Caco-2 (cell line): Measurements from ENCODE around the gene GABRG3. TPM values are rescaled to one million over a fixed set of nuclear protein-coding genes. Genes with fewer than 3 reads are reported as not detected.

Experiments used
- BruUV-seq: library from RNA; stranded (reverse); fragments of 400-500 nt; replicated peaks from 2 replicates; lab custom pipeline; 2021; lab: Mats Ljungman, UMichigan
- CTCF ChIA-PET: fragments of 300-600 bp; sonication (Branson Sonifier 250); formaldehyde crosslinking; loops from one replicate; lab custom pipeline; 2022; ENCODE audit warnings: antibody characterized with exemption; lab: Charles Lee
- POLR2A ChIA-PET: fragments of 300-600 bp; sonication (Branson Sonifier 250); formaldehyde crosslinking; loops from one replicate; lab custom pipeline; 2022; ENCODE audit warnings: antibody characterized with exemption; lab: Charles Lee
- DNase-seq, 2 experiments: peaks; one replicate each; pipeline versions ENCODE4 v3.0.0 to v3.0.0-alpha.2; 2020 to 2022
- H3K27me3 ChIP-seq: replicated peaks from 2 replicates; pipeline ENCODE4 v1.6.0; 2011; ENCODE audit warnings: low read length; ENCODE audit not compliant: control insufficient read depth, insufficient read depth
- H3K36me3 ChIP-seq: 2 replicates; pipeline ENCODE4 v1.5.1; 2011; ENCODE audit warnings: low read length; ENCODE audit not compliant: control insufficient read depth, insufficient read depth
- H3K4me1 ChIP-seq: fragments of 250-450 bp; sonication (Bioruptor Pico); 2 replicates; pipeline ENCODE4 v1.5.1; 2020; ENCODE audit warnings: mild to moderate bottlenecking
- H3K4me3 ChIP-seq: 2 replicates; pipeline ENCODE4 v1.5.1; 2011; ENCODE audit warnings: low read depth, mild to moderate bottlenecking, control low read depth, low read length
- H3K9me3 ChIP-seq: fragments of 250-450 bp; sonication (Bioruptor Pico); 2 replicates; pipeline ENCODE4 v1.5.1; 2020; ENCODE audit warnings: mild to moderate bottlenecking, moderate library complexity
- H3K27ac Mint-ChIP-seq: one replicate; pipeline ENCODE4 v1.8.0; 2022; ENCODE audit warnings: mixed read lengths; ENCODE audit not compliant: unreplicated experiment
- H3K27me3 Mint-ChIP-seq: one replicate; pipeline ENCODE4 v1.8.0; 2022; ENCODE audit warnings: mixed read lengths; ENCODE audit not compliant: insufficient read depth, unreplicated experiment
- H3K36me3 Mint-ChIP-seq: one replicate; pipeline ENCODE4 v1.8.0; 2022; ENCODE audit warnings: mild to moderate bottlenecking, mixed read lengths; ENCODE audit not compliant: insufficient read depth, unreplicated experiment
- H3K4me1 Mint-ChIP-seq: one replicate; pipeline ENCODE4 v1.8.0; 2022; ENCODE audit warnings: low read depth, mixed read lengths; ENCODE audit not compliant: unreplicated experiment
- H3K4me3 Mint-ChIP-seq: one replicate; pipeline ENCODE4 v1.8.0; 2022; ENCODE audit warnings: mild to moderate bottlenecking, moderate library complexity, mixed read lengths; ENCODE audit not compliant: unreplicated experiment
- H3K9me3 Mint-ChIP-seq: one replicate; pipeline ENCODE4 v1.8.0; 2022; ENCODE audit warnings: mixed read lengths; ENCODE audit not compliant: unreplicated experiment
- intact Hi-C: fragments of 100-400 bp; cut with micrococcal nuclease; formaldehyde crosslinking; loops from one replicate; pipeline ENCODE4 v1.10.0; 2022; ENCODE audit not compliant: unreplicated experiment
- total RNA-seq: library from RNA; stranded (reverse); gene quantifications from 2 replicates; pipeline ENCODE4 v1.2.3, GENCODE V29; 2022
- TF ChIP-seq, protein P1 (sequence below), 2 experiments: fragments of 200-600 bp in 1 of 2; IDR thresholded peaks; 1 replicate in 1 of 2; 2 replicates in 1 of 2; pipeline versions ENCODE4 v1.5.1 to v1.8.0; 2011 to 2022; ENCODE audit warnings: antibody characterized with exemption in 1 of 2, control low read depth in 1 of 2, inconsistent platforms in 1 of 2, low read depth in 1 of 2, low read length in 1 of 2, mild to moderate bottlenecking in 1 of 2, moderate library complexity in 1 of 2; ENCODE audit not compliant: insufficient read depth in 1 of 2, severe bottlenecking in 1 of 2, unreplicated experiment in 1 of 2

The GABRG3 gene
- total RNA-seq, 1 experiment from 2014 or later = not detected

DNA sequence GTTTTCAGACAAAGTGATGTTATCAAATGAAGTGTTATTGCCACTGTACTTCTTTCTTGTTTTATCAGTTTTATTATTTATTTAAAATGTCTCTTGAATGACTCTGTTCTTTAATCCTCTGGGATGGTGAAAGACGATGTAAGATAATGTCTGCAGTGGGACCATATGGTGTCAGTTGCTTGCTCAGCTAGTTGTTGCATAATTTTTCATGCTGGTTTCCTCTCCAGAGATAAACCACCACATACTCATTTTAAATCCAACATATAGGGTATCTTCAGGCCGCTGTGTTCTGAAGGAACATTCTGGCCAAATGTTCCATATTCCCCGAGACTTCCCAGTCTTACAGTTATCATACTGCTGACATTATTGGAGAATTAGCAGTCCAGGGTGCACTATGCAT is 75.9 kb downstream of the GABRG3 start:
- BruUV-seq = no TSS peak
- H3K27me3 ChIP-seq = no peaks in the 10 kb centered on the region
- TF ChIP-seq, protein P1, sequence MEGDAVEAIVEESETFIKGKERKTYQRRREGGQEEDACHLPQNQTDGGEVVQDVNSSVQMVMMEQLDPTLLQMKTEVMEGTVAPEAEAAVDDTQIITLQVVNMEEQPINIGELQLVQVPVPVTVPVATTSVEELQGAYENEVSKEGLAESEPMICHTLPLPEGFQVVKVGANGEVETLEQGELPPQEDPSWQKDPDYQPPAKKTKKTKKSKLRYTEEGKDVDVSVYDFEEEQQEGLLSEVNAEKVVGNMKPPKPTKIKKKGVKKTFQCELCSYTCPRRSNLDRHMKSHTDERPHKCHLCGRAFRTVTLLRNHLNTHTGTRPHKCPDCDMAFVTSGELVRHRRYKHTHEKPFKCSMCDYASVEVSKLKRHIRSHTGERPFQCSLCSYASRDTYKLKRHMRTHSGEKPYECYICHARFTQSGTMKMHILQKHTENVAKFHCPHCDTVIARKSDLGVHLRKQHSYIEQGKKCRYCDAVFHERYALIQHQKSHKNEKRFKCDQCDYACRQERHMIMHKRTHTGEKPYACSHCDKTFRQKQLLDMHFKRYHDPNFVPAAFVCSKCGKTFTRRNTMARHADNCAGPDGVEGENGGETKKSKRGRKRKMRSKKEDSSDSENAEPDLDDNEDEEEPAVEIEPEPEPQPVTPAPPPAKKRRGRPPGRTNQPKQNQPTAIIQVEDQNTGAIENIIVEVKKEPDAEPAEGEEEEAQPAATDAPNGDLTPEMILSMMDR (IDR thresholded peaks at IDR 0.05; ENCODE audit: insufficient read depth in 1 of 2, low read depth in 1 of 2, low read length in 1 of 2, severe bottlenecking in 1 of 2, unreplicated experiment in 1 of 2) = no peak
- no peaks in the 10 kb centered on the region for H3K4me1 Mint-ChIP-seq
- H3K9me3 ChIP-seq = no peaks in the 10 kb centered on the region
- no peak for DNase-seq
- H3K27me3 Mint-ChIP-seq = peaks cover 26% of the 10 kb centered on the region
- no peaks in the 10 kb centered on the region for H3K36me3 Mint-ChIP-seq
- H3K9me3 Mint-ChIP-seq = no peaks in the 10 kb centered on the region
- H3K27ac Mint-ChIP-seq = no peak overlapping the region
- ChIA-PET CTCF (no interaction called here), POLR2A (no interaction called here)
- H3K4me3 Mint-ChIP-seq = no peak overlapping the region
- H3K4me3 ChIP-seq = no peak overlapping the region
- intact Hi-C loops = no loop called here
- H3K36me3 ChIP-seq = no peaks in the 10 kb centered on the region
- no peaks in the 10 kb centered on the region for H3K4me1 ChIP-seq

DNA sequence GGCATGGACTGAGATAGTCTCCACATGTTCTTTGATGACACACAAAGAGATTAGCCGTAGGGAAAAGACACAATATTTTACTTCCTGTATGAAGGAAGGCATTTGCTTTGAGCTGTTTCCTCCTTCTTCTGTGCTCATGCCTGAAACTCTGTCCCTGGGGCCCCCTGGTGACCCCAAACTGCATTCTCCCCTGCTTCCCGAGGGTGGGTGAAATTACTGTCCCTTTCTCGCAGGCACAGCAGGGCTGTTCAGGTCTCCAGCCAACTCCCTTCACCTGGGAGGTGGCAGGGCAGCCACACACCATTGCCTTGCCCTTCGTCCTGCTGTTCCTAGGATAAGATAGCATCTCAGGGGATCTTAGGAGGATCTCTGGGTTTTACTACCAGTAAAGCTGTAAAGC is 79.2 kb downstream of the GABRG3 start:
- POLR2A ChIA-PET = no interaction called here
- no peak overlapping the region for H3K4me3 ChIP-seq
- Mint-ChIP-seq H3K9me3 (no peaks in the 10 kb centered on the region), H3K27ac (no peak overlapping the region), H3K4me3 (no peak overlapping the region), H3K4me1 (no peaks in the 10 kb centered on the region), H3K27me3 (peaks cover 19% of the 10 kb centered on the region), H3K36me3 (no peaks in the 10 kb centered on the region)
- no peaks in the 10 kb centered on the region for H3K4me1 ChIP-seq
- H3K9me3 ChIP-seq = no peaks in the 10 kb centered on the region
- TF ChIP-seq, protein P1 (IDR thresholded peaks at IDR 0.05; ENCODE audit: insufficient read depth in 1 of 2, low read depth in 1 of 2, low read length in 1 of 2, severe bottlenecking in 1 of 2, unreplicated experiment in 1 of 2) = no peak
- no peaks in the 10 kb centered on the region for H3K36me3 ChIP-seq
- no peaks in the 10 kb centered on the region; the same call in 1 of the 2 replicates for H3K27me3 ChIP-seq
- CTCF ChIA-PET = interaction anchor here (1.3 kb wide), 1 partner anchor 10 kb away, joined by 6 read pairs; no protein-coding TSS in a partner anchor
- no peak for DNase-seq
- BruUV-seq = no TSS peak
- intact Hi-C loops = no loop called here

DNA sequence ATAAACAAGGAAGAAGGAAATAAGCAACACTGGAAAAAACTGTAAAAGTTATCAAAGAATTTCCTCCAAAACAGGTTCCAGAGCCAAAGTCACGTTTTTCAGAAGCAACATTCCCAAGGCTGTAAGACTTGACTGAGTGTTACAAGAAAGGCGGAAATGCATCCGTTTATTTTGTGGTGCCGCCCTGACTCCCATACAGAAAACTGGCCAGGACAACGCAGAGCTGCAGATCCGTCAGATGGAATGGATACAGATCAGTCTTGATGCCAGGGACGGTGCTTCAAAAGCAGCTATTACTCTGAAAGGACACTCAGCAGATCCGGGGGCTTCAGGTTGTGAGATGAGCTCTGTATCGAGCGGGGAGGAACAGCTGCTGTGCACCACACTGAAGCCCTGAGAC is 83.4 kb downstream of the GABRG3 start:
- no peak overlapping the region for H3K27ac Mint-ChIP-seq
- no peaks in the 10 kb centered on the region for H3K4me1 Mint-ChIP-seq
- TF ChIP-seq, protein P1 (IDR thresholded peaks at IDR 0.05; ENCODE audit: insufficient read depth in 1 of 2, low read depth in 1 of 2, low read length in 1 of 2, severe bottlenecking in 1 of 2, unreplicated experiment in 1 of 2) = no peak
- Histone ChIP-seq H3K27me3 (no peaks in the 10 kb centered on the region; the same call in 1 of the 2 replicates), H3K9me3 (no peaks in the 10 kb centered on the region), H3K4me3 (no peak overlapping the region), H3K4me1 (no peaks in the 10 kb centered on the region), H3K36me3 (no peaks in the 10 kb centered on the region)
- H3K36me3 Mint-ChIP-seq = no peaks in the 10 kb centered on the region
- no peak overlapping the region for H3K4me3 Mint-ChIP-seq
- ChIA-PET CTCF (no interaction called here), POLR2A (no interaction called here)
- DNase-seq = no peak
- H3K9me3 Mint-ChIP-seq = no peaks in the 10 kb centered on the region
- no TSS peak for BruUV-seq
- peaks cover 7% of the 10 kb centered on the region for H3K27me3 Mint-ChIP-seq
- intact Hi-C loops = no loop called here
